Measurements from ENCODE around the gene PPT2. TPM values are rescaled to one million over a fixed set of nuclear protein-coding genes. Genes with fewer than 3 reads are reported as not detected.

The PPT2 gene
- 23.2 and 39.4 TPM in 2 replicates for total RNA-seq

DNA sequence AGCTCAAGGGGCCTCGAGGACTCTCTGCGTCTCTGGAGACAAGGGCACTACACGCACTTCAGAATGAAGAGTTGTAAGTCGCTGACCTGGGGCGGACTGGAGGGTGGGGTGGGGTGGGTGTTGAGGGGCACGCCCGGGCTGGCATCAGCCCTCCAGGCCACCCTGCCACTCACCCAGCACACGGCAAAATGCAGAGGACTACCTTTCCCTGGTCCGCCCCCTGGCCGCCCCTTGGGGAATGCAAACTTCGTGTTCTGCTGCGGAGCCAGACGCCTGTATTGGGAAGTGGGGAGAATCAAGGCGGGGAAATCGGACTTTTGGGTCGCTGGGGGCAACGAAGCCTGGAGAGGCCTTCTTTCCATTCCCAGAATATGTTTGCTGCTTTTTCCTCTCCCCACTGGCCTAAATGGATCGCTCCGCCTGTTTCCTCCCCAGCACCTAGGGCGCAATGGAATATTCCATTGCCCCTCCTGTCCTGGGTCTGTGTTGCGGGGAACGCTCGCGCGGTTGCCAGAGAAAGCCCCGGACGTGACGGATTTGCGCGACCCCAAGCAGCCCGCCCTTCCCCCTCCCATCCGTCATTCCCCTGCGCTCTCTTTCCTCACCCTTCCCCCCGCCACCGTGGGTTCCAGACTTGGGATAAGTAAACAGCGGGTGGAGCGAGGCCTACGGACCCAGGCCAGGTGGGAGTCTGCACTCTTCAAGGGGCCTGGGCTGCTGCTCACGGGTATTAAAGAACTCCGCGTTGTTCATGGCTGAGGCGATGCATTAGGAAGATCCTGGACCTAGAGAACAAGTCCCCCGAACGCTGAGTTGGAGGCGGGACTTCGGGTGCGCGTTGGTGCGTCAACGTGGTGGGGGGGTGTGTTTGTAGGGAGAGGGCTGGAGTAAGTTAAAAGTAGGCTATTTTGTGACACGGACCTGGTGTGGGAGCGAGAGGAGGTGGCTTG, at the start of gene PPT2:
Gene PPT2 (plus strand): TSS at position 578 of the 950 bp plus-strand sequence. CDS start 454 bp downstream, outside the sequence.
- peak within 1 kb of the TSS; percentile 99 for H3K4me3 ChIP-seq (ENCODE audit: low read depth, low read length)
- peak; percentile 36 for TF ChIP-seq CTCF (conservative IDR thresholded peaks at IDR 0.05; ENCODE audit: low read depth, low read length)

GRCh38 chr6:32105433-32105832, 48.5 kb upstream of the PPT2 start:
- H3K4me3 ChIP-seq (ENCODE audit: low read depth, low read length): no peak overlapping the region
- no peak for TF ChIP-seq CTCF (conservative IDR thresholded peaks at IDR 0.05; ENCODE audit: low read depth, low read length)

More for the DNA sequence above, at the start of gene PPT2:
- DNase-seq (ENCODE audit: low read depth): no peak

DNA sequence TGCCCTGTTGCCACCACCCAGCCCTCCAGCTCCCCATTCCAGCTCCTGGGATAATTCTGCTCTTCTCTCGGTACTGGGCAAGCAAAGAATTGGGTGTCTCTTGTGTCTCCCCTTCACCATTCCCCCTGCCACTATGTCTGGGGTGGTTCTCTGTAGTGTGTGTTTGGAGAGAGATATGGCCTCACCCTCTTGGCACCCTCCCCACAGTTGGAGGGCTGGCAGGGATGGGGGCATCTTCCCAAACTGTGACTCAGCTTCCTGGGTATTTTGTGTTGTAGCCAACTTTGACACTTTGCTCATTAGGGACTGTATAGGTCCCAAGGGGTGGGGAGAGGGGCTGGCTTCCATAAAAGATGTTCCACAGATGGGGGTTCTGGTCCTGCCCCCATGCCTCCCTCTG, 46.5 kb upstream of the PPT2 start:
- no peak for DNase-seq (ENCODE audit: low read depth)
- TF ChIP-seq CTCF (conservative IDR thresholded peaks at IDR 0.05; ENCODE audit: low read depth, low read length): no peak
- no peak overlapping the region for H3K4me3 ChIP-seq (ENCODE audit: low read depth, low read length)

More at GRCh38 chr6:32105433-32105832, 48.5 kb upstream of the PPT2 start:
- DNase-seq (ENCODE audit: low read depth): no peak

- no peak for DNase-seq (ENCODE audit: low read depth)
- H3K4me3 ChIP-seq (ENCODE audit: low read depth, low read length): no peak overlapping the region
- TF ChIP-seq CTCF (conservative IDR thresholded peaks at IDR 0.05; ENCODE audit: low read depth, low read length): no peak
Measured at GRCh38 chr6:32108094-32108627, 45.8 kb upstream of the PPT2 start.

DNA sequence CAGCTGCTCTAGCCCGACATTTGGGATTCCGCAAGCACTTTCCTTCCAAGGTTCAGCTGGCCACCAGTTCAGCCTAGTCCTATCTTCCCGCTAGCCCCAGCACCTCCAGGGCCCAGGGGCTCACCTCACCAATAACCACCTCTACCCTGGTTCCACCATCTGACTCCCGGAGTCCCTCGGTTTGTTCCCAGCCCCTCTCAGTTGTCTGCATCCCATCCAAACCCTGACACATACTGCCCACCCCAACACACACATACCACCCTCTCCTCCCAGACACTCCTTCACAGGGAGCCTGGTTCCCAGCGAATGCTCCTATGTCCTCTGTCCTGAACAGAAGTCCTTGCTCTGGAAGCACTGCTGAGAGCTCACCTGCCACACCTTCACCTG, 45.2 kb upstream of the PPT2 start:
- no peak for DNase-seq (ENCODE audit: low read depth)
- TF ChIP-seq CTCF (conservative IDR thresholded peaks at IDR 0.05; ENCODE audit: low read depth, low read length): no peak
- H3K4me3 ChIP-seq (ENCODE audit: low read depth, low read length): no peak overlapping the region

DNA sequence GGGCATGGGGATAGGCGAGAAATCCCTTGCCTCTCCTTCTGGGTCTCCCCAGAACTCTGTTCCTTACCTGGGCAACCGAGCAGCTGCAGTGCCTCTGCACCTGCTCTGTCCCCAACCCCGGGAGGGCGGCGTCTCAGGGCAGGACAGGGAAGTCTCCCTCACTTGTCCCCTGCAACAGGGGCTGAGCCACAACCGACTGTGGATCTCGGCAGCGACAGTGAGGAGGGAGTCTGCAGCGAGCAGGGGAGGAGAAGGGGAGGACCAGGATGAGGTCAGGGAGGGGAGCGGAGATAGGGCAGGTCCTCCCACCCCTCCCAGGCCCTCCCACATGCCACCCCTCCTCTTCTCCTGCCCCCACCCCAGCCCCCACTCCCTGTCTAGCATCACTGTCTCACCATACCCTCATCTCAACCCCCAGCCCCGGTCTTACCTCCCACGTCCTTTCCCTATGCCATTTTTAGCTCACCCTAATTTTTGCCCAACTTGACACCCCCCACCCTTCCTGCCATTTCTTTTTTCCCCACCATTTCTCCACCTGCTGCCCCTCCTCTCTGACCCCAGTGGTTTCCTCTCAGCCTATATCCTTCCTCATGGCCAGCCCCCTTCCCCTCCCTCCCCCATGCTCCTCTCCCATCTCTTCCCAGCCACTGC, 44.7 kb upstream of the PPT2 start, which contains the start of gene TNXB:
Gene TNXB (minus strand): TSS at position 225 of the 651 bp plus-strand sequence. CDS start 11,140 bp downstream, outside the sequence.
- DNase-seq (ENCODE audit: low read depth): no peak
- H3K4me3 ChIP-seq (ENCODE audit: low read depth, low read length): no peak within 1 kb of the TSS
- TF ChIP-seq CTCF (conservative IDR thresholded peaks at IDR 0.05; ENCODE audit: low read depth, low read length): no peak

Measured in epithelial cell of proximal tubule (primary cell).